ENCODE data around the gene LRMDA.

LRMDA gene

GRCh38 chr10:75431180-75432111, at the start of gene LRMDA:
Gene LRMDA (plus strand): TSS chr10:75431624.
- DNase-seq, result no peak

- no peak for DNase-seq
Measured at GRCh38 chr10:75386128-75386527, 45.3 kb upstream of the LRMDA start.

- no peak for DNase-seq
Measured at GRCh38 chr10:75388082-75388481, 43.3 kb upstream of the LRMDA start.

- no peak for DNase-seq
Measured at GRCh38 chr10:75390178-75390577, 41.2 kb upstream of the LRMDA start.

GRCh38 chr10:75392271-75392670, 39.2 kb upstream of the LRMDA start:
- no peak for DNase-seq

- no peak for DNase-seq
Measured at GRCh38 chr10:75392744-75393143, 38.7 kb upstream of the LRMDA start.

- DNase-seq, result no peak
Measured at GRCh38 chr10:75394221-75394620, 37.2 kb upstream of the LRMDA start.

- DNase-seq, result no peak
Measured at GRCh38 chr10:75395066-75395931, 36.1 kb upstream of the LRMDA start.

- DNase-seq, result no peak
Measured at GRCh38 chr10:75395932-75396630, 35.3 kb upstream of the LRMDA start.

GRCh38 chr10:75396631-75397495, 34.6 kb upstream of the LRMDA start:
- no peak for DNase-seq

- DNase-seq, result no peak
Measured at GRCh38 chr10:75397496-75398199, 33.8 kb upstream of the LRMDA start.

- no peak for DNase-seq
Measured at GRCh38 chr10:75398200-75398691, 33.2 kb upstream of the LRMDA start.

- no peak for DNase-seq
Measured at GRCh38 chr10:75398692-75399460, 32.5 kb upstream of the LRMDA start.

GRCh38 chr10:75399461-75400162, 31.8 kb upstream of the LRMDA start:
- peak; percentile 37 for DNase-seq

- no peak for DNase-seq
Measured at GRCh38 chr10:75400163-75400770, 31.2 kb upstream of the LRMDA start.

GRCh38 chr10:75400771-75401568, 30.5 kb upstream of the LRMDA start:
- no peak for DNase-seq

- peak; percentile 10 for DNase-seq
Measured at GRCh38 chr10:75401569-75402485, 29.6 kb upstream of the LRMDA start, which contains the start of gene ZNF503. Gene ZNF503 (minus strand): TSS chr10:75401764. CDS start chr10:75401419, 345 bp downstream.
